Cardiac fibroblast (primary cell): ENCODE results near the gene NDUFAF8.

Source experiments
- DNase-seq, 2 donors: peaks; one replicate each; pipeline versions ENCODE4 v3.0.0 to v3.0.0-alpha.2; 2010; ENCODE audit warnings: low read depth in 2 of 2
- H3K4me3 ChIP-seq, 2 donors: replicated peaks in 1 of 2; 1 replicate in 1 of 2; 2 replicates in 1 of 2; pipeline ENCODE4 v1.5.1; 2011; ENCODE audit warnings: low read depth in 2 of 2, low read length in 2 of 2, mild to moderate bottlenecking in 2 of 2, moderate library complexity in 1 of 2
- TF ChIP-seq, protein P1 (sequence below): IDR thresholded peaks from one replicate; pipeline ENCODE4 v1.5.1; 2011; ENCODE audit warnings: low read depth, mild to moderate bottlenecking, low read length, inconsistent platforms

The NDUFAF8 gene

GRCh38 chr17:81193051-81193410 lies 46.1 kb upstream of the NDUFAF8 start:
- DNase-seq, result no peak

GRCh38 chr17:81193470-81194224 lies 45.5 kb upstream of the NDUFAF8 start:
- no peak overlapping the region for H3K4me3 ChIP-seq
- TF ChIP-seq, protein P1, sequence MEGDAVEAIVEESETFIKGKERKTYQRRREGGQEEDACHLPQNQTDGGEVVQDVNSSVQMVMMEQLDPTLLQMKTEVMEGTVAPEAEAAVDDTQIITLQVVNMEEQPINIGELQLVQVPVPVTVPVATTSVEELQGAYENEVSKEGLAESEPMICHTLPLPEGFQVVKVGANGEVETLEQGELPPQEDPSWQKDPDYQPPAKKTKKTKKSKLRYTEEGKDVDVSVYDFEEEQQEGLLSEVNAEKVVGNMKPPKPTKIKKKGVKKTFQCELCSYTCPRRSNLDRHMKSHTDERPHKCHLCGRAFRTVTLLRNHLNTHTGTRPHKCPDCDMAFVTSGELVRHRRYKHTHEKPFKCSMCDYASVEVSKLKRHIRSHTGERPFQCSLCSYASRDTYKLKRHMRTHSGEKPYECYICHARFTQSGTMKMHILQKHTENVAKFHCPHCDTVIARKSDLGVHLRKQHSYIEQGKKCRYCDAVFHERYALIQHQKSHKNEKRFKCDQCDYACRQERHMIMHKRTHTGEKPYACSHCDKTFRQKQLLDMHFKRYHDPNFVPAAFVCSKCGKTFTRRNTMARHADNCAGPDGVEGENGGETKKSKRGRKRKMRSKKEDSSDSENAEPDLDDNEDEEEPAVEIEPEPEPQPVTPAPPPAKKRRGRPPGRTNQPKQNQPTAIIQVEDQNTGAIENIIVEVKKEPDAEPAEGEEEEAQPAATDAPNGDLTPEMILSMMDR, result no peak
- DNase-seq, result no peak

More at GRCh38 chr17:81193051-81193410, 46.1 kb upstream of the NDUFAF8 start:
- H3K4me3 ChIP-seq, result no peak overlapping the region
- TF ChIP-seq, protein P1, result no peak

- no peak for DNase-seq
- TF ChIP-seq, protein P1, result no peak
- no peak overlapping the region for H3K4me3 ChIP-seq
Observed at GRCh38 chr17:81194225-81194760, 44.8 kb upstream of the NDUFAF8 start.

DNA sequence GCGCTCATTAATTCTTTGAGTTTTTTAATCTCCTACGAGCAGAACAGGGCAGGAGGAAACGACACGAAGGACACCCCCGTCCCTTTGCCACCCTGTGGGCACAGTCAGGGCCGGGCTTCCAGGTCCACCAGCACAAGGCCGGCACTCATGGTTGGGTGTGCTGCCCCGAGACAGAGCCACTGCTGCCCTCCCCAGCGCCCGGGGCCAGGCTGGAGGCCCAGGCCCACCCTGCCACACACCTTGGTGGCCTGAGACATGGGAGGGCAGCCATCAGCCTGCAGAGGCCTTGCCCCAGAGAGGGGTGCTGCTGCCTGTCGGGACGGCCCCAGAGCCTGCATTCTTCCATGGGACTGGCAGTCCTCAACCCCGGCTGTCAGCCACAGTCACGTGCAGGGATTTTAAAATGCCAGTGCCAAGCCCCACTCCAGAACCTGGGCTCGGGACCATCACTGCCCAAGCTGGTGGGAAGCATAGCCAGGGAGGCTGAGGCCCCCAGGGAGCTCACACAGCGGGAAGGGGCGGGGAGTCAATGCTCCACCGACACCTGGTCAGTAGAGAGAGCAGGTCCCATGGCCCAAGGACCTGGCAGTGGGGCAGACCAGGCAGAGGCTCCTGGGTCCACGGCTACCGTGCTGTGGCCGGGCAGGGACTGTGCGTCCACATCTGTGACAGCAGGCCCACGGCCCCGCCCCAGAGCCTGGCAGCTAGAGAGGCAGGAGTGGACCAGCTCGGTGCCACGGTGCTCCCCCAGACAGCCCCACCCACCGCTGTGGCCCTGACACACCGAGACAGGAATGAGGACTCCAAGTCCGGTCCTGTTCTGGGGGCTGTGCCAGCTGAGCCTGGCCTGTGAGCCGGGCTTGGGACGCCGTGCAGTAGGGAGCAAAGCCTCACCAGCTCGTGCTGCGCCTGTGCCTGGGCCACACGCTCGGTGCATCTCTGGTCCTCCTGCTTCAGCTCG lies 43.9 kb upstream of the NDUFAF8 start:
- TF ChIP-seq, protein P1, result no peak
- DNase-seq, result no peak
- H3K4me3 ChIP-seq, result no peak overlapping the region

- TF ChIP-seq, protein P1, result no peak
- no peak overlapping the region for H3K4me3 ChIP-seq
- no peak for DNase-seq
Observed at GRCh38 chr17:81195941-81196495, 43.1 kb upstream of the NDUFAF8 start.

GRCh38 chr17:81196505-81197408 lies 42.4 kb upstream of the NDUFAF8 start:
- TF ChIP-seq, protein P1, result no peak
- DNase-seq, result no peak
- H3K4me3 ChIP-seq, result no peak overlapping the region
